AG09309 (cell line): ENCODE measurements around the gene ZNHIT2.

Source experiments
- DNase-seq: peaks from one replicate; pipeline ENCODE4 v3.0.0-alpha.2; 2010; ENCODE audit warnings: low read depth
- H3K4me3 ChIP-seq: 2 replicates; pipeline ENCODE4 v1.5.1; 2011; ENCODE audit warnings: mild to moderate bottlenecking, low read depth, low read length, moderate library complexity; ENCODE audit not compliant: control insufficient read depth
- CTCF ChIP-seq: IDR thresholded peaks from 2 replicates; pipeline ENCODE4 v1.5.1; 2011; ENCODE audit warnings: mild to moderate bottlenecking, low read depth, low read length, inconsistent platforms; ENCODE audit not compliant: insufficient read depth, control insufficient read depth; ENCODE audit errors: missing control alignments

Gene ZNHIT2

GRCh38 chr11:65100674-65101350 lies 16.7 kb downstream of the ZNHIT2 start:
- no peak for TF ChIP-seq CTCF
- no peak for DNase-seq
- no peak overlapping the region for H3K4me3 ChIP-seq

- DNase-seq, result no peak
- TF ChIP-seq CTCF, result no peak
- peak overlapping the region; percentile 77 for H3K4me3 ChIP-seq
Measured at GRCh38 chr11:65096926-65097325, 20.6 kb downstream of the ZNHIT2 start.

- peak within 1 kb of the TSS; percentile 77 for H3K4me3 ChIP-seq
- no peak for TF ChIP-seq CTCF
- DNase-seq, result peak; percentile 73
Measured at GRCh38 chr11:65095974-65096806, 21.3 kb downstream of the ZNHIT2 start, which contains the start of gene VPS51. TSS of gene VPS51 (plus strand) at chr11:65096214. CDS start at chr11:65096251, 37 bp downstream.

- no peak for TF ChIP-seq CTCF
- no peak for DNase-seq
- H3K4me3 ChIP-seq, result peak overlapping the region; percentile 77
Measured at GRCh38 chr11:65095427-65095826, 22.1 kb downstream of the ZNHIT2 start.

- no peak for TF ChIP-seq CTCF
- no peak for DNase-seq
- H3K4me3 ChIP-seq, result no peak overlapping the region
Measured at GRCh38 chr11:65090628-65091027, 26.9 kb downstream of the ZNHIT2 start.

GRCh38 chr11:65089621-65090020 lies 27.9 kb downstream of the ZNHIT2 start:
- no peak for DNase-seq
- H3K4me3 ChIP-seq, result no peak overlapping the region
- no peak for TF ChIP-seq CTCF
